LHCN-M2 (cell line): ENCODE data around the gene PADI1. TPM values are rescaled to one million over a fixed set of nuclear protein-coding genes. Genes with fewer than 3 reads are reported as not detected.
A peak's percentile ranks its signal among the peaks of the same experiment; 100 is the strongest.

Experiments
- DNase-seq: peaks from one replicate; pipeline ENCODE4 v3.0.0-alpha.2; 2012; ENCODE audit warnings: low read depth
- polyA plus RNA-seq: library from polyadenylated mRNA; unstranded; fragments of >200 nt; gene quantifications from one replicate; pipeline ENCODE4 v1.2.1, GENCODE V29; 2012; ENCODE audit warnings: missing spikeins
- total RNA-seq: library from RNA; depleted of rRNA; stranded (reverse); fragments of >200 nt; gene quantifications from 2 replicates; pipeline ENCODE4 v1.2.3, GENCODE V29; 2014; rRNA removed

PADI1 gene
- total RNA-seq: 1.2 and 1.3 TPM in 2 replicates
- 8.7 TPM for polyA plus RNA-seq

DNA sequence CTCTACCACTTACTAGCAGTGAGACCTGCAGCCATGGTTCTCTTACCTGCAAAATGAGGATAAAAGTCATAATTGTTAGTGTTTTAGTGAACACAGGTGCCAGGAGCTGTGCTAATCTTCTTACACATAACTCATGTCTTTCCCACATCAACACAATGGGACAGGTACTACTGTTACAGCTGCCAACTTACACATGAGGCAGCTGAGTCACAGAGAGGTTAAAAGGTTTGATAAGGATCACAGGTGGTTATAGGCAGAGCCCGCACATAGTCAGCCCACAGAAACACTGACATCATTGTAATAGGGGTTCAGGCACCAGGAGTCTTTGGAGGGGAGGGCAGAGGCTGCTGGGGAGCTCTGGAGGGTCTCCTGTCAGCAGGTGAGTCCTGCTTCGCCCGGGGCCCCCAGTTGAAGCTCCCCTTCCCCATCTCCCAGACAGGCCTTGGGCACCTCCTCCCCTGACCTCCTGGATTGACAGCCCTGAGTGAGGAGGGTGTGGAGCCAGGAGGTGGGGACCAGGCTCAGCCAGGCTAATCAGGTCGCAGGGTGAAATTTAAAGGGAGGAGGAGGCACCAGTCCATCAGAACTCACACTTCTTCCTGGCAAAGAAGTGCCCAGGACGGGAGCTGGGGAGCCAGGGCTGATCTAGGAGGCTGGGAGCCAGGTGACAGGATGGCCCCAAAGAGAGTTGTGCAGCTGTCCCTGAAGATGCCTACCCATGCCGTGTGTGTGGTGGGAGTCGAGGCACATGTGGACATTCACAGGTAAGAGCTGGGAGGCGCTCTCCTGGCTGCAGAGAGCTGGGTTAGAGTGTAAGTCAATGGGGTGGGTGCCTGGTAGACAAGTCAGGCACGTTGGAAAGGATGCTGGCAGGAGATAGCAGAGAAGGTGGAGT is at the start of gene PADI1:
Gene PADI1, plus strand, starts transcription at position 583 of the 895 bp plus-strand sequence. Its CDS starts 90 bp downstream, at position 673.
- DNase-seq: no peak

- no peak for DNase-seq
Measured at GRCh38 chr1:17155257-17155920, 49.5 kb upstream of the PADI1 start.

DNA sequence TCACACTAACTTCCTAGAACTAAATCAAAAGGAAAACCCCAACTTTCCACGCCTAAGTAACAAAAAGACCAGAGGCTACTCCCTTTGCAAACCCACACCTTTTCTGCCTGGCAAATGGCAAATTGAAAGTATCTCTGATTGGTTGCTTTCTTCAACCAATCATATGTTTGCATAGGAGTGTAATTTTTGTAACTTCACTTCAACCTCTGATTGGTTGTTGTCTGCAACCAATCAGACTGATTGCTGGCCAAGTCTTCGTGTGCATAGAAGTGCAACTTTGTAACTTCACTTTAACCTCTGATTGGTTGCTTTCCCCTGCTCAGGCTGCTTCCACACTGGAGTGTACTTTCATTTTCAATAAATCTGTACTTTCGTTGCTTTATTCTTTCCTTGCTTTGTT is 48.8 kb upstream of the PADI1 start:
- DNase-seq: no peak

GRCh38 chr1:17158961-17159360 is 46.0 kb upstream of the PADI1 start:
- DNase-seq: no peak

DNA sequence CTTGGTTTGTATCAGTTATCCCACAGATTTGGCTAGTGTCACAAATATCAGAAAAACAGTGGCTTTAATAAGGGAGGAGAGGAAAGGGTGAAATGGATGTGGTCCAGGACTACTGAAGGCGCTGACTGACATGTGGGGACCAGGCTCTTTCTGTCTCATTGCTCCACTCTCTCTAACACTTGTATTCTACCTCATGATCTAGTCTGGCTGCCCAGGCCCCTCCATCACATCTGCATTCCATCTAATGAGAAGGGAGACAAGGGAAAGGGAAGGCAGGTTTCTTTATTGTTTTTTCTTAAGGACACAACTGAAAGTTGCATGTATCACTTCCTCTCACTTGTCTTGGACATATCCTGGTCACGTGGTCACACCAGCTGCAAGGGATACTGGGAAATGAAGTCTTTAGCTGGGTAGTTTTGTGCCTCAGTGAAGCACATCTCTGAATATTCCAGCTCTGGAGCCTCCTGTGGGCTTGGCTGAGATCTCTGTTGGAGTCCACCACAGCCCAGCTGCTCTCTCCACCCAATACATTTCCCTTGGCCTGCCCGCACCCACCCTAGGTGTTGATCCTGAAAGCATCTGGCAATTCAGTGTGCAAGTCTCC is 43.7 kb upstream of the PADI1 start:
- DNase-seq: no peak

- DNase-seq: no peak
Measured at GRCh38 chr1:17161926-17162800, 42.8 kb upstream of the PADI1 start.

DNA sequence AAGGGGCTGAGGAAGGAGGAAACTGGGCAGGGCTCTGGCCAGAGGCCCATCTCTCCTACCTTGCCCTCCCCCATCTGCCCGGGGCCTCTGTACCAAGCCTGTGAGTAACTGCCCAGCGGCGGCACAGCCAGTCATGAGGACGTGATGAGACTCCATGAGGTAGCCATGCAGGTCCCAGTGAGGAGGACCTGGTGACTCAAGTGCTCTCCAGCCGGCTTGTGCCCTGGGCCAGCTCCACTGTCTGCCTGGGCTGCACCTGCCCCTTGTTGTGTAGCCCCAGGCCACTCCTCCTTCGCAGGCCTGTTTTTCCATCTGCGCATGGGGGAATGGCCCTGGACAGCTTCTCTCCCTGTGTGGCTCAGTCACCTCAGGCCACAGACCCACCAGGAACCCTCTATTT is 42.0 kb upstream of the PADI1 start:
- DNase-seq: no peak

DNA sequence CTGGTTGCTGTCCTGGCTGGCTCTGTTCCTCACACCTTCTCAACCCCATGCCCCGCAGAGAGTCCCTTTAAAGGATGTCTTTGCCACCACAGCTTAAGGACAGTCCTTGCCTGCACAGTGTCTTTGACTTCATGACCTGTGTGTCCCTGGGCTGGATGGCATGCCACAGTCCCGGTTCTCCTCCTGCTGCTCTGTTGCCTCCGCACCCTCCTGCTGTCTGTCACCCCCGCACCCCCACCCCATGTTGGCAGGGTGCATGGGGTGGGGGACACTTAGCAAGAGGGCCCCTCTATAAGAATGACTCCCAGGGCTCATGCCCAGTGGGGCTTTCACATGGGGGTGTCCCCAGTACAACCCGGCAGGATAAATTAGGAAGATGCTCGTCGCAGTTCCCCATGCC is 41.6 kb upstream of the PADI1 start:
- no peak for DNase-seq

- no peak for DNase-seq
Measured at GRCh38 chr1:17163789-17164666, 40.9 kb upstream of the PADI1 start.

GRCh38 chr1:17165823-17166222 is 39.1 kb upstream of the PADI1 start:
- no peak for DNase-seq

DNA sequence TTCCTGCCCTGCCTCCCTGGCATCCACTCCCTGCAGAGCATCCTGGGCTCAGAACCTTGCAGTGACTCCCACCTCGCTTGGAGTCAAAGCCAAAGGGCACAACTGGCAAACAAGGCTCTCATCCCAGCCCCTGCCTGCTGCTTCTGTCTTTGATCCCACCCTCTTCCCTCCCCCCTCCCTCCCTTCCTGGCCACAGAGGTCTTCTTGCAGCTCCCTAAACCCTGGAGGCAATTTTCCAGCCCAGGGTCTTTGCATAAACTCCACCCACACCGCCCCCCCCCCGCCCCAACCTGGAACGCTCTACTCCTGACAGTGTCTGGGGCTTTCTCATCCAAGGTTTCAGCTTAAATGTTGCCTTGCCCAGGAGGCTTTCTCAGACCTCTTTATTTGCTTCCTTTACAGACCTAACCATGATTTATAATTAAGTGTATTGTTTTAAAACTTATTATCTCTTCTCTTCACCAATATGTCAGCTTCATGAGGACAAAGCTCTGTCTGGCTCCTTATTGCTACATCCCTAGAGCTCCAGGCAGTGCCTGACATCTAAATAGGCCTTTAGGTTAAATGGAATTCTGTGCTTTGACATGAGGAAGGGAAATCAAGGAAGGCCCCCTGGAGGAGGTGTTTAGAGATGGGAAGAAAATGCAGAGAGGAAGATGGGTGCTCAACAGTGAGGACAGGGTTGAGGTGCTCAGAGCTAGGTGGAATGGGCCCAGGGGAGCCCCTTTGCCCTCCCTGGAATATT is 37.7 kb upstream of the PADI1 start:
- no peak for DNase-seq

GRCh38 chr1:17167786-17168090 is 37.2 kb upstream of the PADI1 start:
- no peak for DNase-seq

- peak; percentile 93 for DNase-seq
Measured at GRCh38 chr1:17168091-17168876, 36.6 kb upstream of the PADI1 start.

GRCh38 chr1:17170571-17170970 is 34.4 kb upstream of the PADI1 start:
- peak; percentile 85 for DNase-seq

DNA sequence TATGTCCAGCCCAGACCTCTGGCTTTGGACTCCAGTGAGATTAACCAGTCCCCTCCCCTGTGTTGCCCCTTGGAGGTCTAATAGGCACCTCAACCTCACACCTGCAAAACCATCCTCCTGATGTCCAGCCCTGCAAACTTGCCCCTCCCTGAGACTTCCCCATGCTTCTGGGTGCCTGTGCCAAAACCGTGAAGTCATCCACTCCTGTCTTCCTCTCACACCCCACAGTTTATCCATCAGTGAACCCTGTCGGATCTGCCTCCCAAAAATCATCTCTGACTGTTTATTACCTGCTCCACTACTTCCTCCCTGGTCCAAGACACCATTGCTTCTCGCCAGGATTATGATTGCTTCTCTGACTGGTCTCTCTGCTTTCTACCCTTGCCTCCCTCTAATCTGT is 31.7 kb upstream of the PADI1 start:
- DNase-seq: no peak

- no peak for DNase-seq
Measured at GRCh38 chr1:17176306-17177061, 28.4 kb upstream of the PADI1 start.

GRCh38 chr1:17177651-17178050 is 27.3 kb upstream of the PADI1 start:
- no peak for DNase-seq

- no peak for DNase-seq
Measured at GRCh38 chr1:17181781-17182464, 23.0 kb upstream of the PADI1 start.
